Measurements from ENCODE around the gene RHBDL1. TPM values are rescaled to one million over a fixed set of nuclear protein-coding genes. Genes with fewer than 3 reads are reported as not detected.
A peak's percentile ranks its signal among the peaks of the same experiment; 100 is the strongest.

The RHBDL1 gene
- total RNA-seq, 2 donors from 2014 or later: 0.42 to 8.0 TPM

GRCh38 chr16:641326-642188 is 33.9 kb upstream of the RHBDL1 start, which contains the start of gene MCRIP2:
TSS of gene MCRIP2 (plus strand) at chr16:641828. CDS start at chr16:641992, 164 bp downstream.
- DNase-seq (ENCODE audit: low spot score) (no peak), ATAC-seq (ENCODE audit: insufficient number of reproducible peaks, low FRiP score, low read depth) (no peak)
- H3K4me1 ChIP-seq (ENCODE audit: control insufficient read depth in 1 of 2, low read depth in 2 of 2): peaks cover 10 to 26% of the 10 kb centered on the region in 2 donors
- peak within 1 kb of the TSS; percentile 88 for H3K4me3 ChIP-seq
- TF ChIP-seq CTCF (IDR thresholded peaks at IDR 0.05): no peak
- H3K27ac ChIP-seq: peak within 1 kb of the TSS; percentile 52 to 60
- H3K27me3 ChIP-seq (replicated peaks; ENCODE audit: insufficient read depth): no peaks in the 10 kb centered on the region
- H3K36me3 ChIP-seq: no peaks in the 10 kb centered on the region
- no peaks in the 10 kb centered on the region for H3K9me3 ChIP-seq

DNA sequence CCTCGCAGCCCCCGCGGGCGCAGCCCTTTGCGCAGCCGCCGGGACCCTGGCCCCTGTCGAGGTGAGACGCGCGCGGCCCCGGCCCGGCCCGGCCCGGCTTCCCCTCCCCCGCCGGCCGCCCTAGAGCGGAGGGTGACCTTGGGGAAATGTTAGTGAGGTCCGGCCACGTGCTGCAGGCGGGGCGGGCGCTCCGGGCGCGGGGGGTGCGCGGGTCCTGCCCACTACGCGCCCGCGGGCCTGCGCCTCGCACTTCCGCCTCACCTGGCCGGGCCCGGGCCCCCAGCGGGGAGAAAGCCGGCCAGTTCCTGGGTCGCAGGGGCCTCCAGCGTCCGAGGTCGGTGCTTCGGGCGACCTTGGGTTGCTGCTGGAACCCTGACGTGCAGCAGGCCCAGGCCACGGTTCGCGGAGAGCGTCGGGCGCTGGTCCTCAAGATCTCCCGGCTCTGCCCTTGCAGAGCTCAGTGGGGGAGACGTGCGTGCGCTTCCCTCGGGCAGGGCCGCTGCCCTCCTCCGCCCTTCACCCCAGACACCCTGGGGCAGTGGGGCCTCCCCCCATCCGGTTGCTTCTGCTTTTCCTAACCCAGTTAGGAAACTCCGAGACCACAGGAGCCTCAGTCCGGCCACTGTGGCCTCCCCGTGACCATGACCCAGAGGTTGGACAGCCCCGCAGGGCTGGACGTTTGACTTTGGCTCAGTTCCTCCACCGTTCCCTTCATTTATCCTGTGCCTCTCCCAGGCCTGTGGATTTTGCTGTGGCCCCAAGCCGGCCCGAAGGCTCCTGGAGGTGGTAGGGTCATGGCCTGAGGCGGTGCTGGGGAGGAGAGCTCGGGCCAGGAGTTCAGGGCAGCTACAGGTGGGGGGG is 33.1 kb upstream of the RHBDL1 start:
- no peaks in the 10 kb centered on the region for H3K27me3 ChIP-seq (replicated peaks; ENCODE audit: insufficient read depth)
- H3K4me3 ChIP-seq: peak overlapping the region; percentile 88
- no peaks in the 10 kb centered on the region for H3K9me3 ChIP-seq
- peaks cover 10 to 27% of the 10 kb centered on the region in 2 donors for H3K4me1 ChIP-seq (ENCODE audit: control insufficient read depth in 1 of 2, low read depth in 2 of 2)
- H3K27ac ChIP-seq: peak overlapping the region; percentile 52 to 60
- no peak for TF ChIP-seq CTCF (IDR thresholded peaks at IDR 0.05)
- no peaks in the 10 kb centered on the region for H3K36me3 ChIP-seq
- DNase-seq (ENCODE audit: low spot score): no peak
- ATAC-seq (ENCODE audit: insufficient number of reproducible peaks, low FRiP score, low read depth): no peak

- Histone ChIP-seq H3K27me3 (replicated peaks; ENCODE audit: insufficient read depth) (no peaks in the 10 kb centered on the region), H3K9me3 (no peaks in the 10 kb centered on the region), H3K4me3 (peak overlapping the region; percentile 88), H3K36me3 (no peaks in the 10 kb centered on the region), H3K27ac (peak overlapping the region in 1 of 2 donors; percentile 60), H3K4me1 (ENCODE audit: control insufficient read depth in 1 of 2, low read depth in 2 of 2) (peaks cover 13 to 27% of the 10 kb centered on the region in 2 donors)
- no peak for TF ChIP-seq CTCF (IDR thresholded peaks at IDR 0.05)
- ATAC-seq (ENCODE audit: insufficient number of reproducible peaks, low FRiP score, low read depth): no peak
- DNase-seq (ENCODE audit: low spot score): no peak
Observed at GRCh38 chr16:643050-643368, 32.5 kb upstream of the RHBDL1 start.

- ATAC-seq (ENCODE audit: insufficient number of reproducible peaks, low FRiP score, low read depth) (no peak), DNase-seq (ENCODE audit: low spot score) (no peak)
- no peaks in the 10 kb centered on the region for H3K9me3 ChIP-seq
- no peak overlapping the region for H3K4me3 ChIP-seq
- H3K27me3 ChIP-seq (replicated peaks; ENCODE audit: insufficient read depth): no peaks in the 10 kb centered on the region
- TF ChIP-seq CTCF (IDR thresholded peaks at IDR 0.05): no peak
- no peaks in the 10 kb centered on the region for H3K36me3 ChIP-seq
- no peak overlapping the region for H3K27ac ChIP-seq
- H3K4me1 ChIP-seq (ENCODE audit: control insufficient read depth in 1 of 2, low read depth in 2 of 2): peaks cover 19 to 32% of the 10 kb centered on the region in 2 donors
Observed at GRCh38 chr16:644556-644955, 30.9 kb upstream of the RHBDL1 start.
